AG10803 (cell line): ENCODE data around the gene RPLP2.

Experiments used
- DNase-seq: peaks from one replicate; pipeline ENCODE4 v3.0.0; 2010; ENCODE audit warnings: low read depth
- H3K4me3 ChIP-seq: 2 replicates; pipeline ENCODE4 v1.5.1; 2011; ENCODE audit warnings: mild to moderate bottlenecking, low read length, control low read depth
- CTCF ChIP-seq: conservative IDR thresholded peaks from 2 replicates; pipeline ENCODE4 v1.5.1; 2011; ENCODE audit warnings: mild to moderate bottlenecking, low read length, control low read depth, inconsistent platforms

RPLP2 gene

GRCh38 chr11:793556-793955 lies 16.2 kb upstream of the RPLP2 start:
- no peak overlapping the region for H3K4me3 ChIP-seq
- DNase-seq, result no peak
- no peak for TF ChIP-seq CTCF

- no peak overlapping the region; the same call in 1 of the 2 replicates for H3K4me3 ChIP-seq
- TF ChIP-seq CTCF, result no peak
- no peak for DNase-seq
Measured at GRCh38 chr11:794013-794765, 15.6 kb upstream of the RPLP2 start.

- no peak for DNase-seq
- no peak for TF ChIP-seq CTCF
- H3K4me3 ChIP-seq, result peak overlapping the region; percentile 77
Measured at GRCh38 chr11:794766-795633, 14.8 kb upstream of the RPLP2 start.

- peak overlapping the region; percentile 77 for H3K4me3 ChIP-seq
- DNase-seq, result peak; percentile 81
- no peak for TF ChIP-seq CTCF
Measured at GRCh38 chr11:795634-796564, 13.9 kb upstream of the RPLP2 start.

- no peak for DNase-seq
- no peak for TF ChIP-seq CTCF
Measured at GRCh38 chr11:796565-797295, 13.0 kb upstream of the RPLP2 start.

GRCh38 chr11:797296-798092 lies 12.3 kb upstream of the RPLP2 start:
- DNase-seq, result peak; percentile 71
- peak overlapping the region; percentile 77 for H3K4me3 ChIP-seq
- TF ChIP-seq CTCF, result no peak

More at GRCh38 chr11:796565-797295, 13.0 kb upstream of the RPLP2 start:
- H3K4me3 ChIP-seq, result peak overlapping the region; percentile 77
